Fibroblast of mammary gland (primary cell): ENCODE measurements around the gene SLC6A4.

Source experiments
- DNase-seq: peaks from one replicate; pipeline ENCODE4 v3.0.0-alpha.2; 2010; ENCODE audit warnings: low read depth
- H3K4me3 ChIP-seq: 2 replicates; pipeline ENCODE4 v1.5.1; 2011; ENCODE audit warnings: low read depth, mild to moderate bottlenecking, low read length, moderate library complexity; ENCODE audit not compliant: control insufficient read depth
- TF ChIP-seq, protein P1 (sequence below): conservative IDR thresholded peaks from 2 replicates; pipeline ENCODE4 v1.5.1; 2011; ENCODE audit warnings: low read depth, low read length, inconsistent platforms; ENCODE audit not compliant: control insufficient read depth, insufficient read depth

Gene SLC6A4

DNA sequence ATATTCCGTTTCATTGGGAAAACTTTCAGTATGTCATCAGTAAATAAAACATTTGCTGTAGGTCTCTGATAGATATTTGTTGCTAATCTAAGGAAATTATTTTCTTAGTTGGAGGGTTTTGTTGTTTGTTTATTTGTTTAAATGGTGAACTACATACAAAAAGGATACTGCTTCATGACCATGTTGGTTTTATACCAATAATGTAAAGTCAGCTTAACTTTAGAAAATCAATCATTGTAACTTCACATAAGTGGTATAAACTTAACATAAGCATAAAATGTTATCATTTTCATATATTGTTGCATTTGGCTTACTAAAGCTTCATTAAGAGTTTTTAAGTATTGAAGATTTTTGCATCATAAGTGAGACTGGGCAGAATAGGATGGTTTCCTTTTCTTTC, 60.9 kb downstream of the SLC6A4 start:
- DNase-seq: no peak
- H3K4me3 ChIP-seq: no peak overlapping the region
- TF ChIP-seq, protein P1, sequence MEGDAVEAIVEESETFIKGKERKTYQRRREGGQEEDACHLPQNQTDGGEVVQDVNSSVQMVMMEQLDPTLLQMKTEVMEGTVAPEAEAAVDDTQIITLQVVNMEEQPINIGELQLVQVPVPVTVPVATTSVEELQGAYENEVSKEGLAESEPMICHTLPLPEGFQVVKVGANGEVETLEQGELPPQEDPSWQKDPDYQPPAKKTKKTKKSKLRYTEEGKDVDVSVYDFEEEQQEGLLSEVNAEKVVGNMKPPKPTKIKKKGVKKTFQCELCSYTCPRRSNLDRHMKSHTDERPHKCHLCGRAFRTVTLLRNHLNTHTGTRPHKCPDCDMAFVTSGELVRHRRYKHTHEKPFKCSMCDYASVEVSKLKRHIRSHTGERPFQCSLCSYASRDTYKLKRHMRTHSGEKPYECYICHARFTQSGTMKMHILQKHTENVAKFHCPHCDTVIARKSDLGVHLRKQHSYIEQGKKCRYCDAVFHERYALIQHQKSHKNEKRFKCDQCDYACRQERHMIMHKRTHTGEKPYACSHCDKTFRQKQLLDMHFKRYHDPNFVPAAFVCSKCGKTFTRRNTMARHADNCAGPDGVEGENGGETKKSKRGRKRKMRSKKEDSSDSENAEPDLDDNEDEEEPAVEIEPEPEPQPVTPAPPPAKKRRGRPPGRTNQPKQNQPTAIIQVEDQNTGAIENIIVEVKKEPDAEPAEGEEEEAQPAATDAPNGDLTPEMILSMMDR: no peak

DNA sequence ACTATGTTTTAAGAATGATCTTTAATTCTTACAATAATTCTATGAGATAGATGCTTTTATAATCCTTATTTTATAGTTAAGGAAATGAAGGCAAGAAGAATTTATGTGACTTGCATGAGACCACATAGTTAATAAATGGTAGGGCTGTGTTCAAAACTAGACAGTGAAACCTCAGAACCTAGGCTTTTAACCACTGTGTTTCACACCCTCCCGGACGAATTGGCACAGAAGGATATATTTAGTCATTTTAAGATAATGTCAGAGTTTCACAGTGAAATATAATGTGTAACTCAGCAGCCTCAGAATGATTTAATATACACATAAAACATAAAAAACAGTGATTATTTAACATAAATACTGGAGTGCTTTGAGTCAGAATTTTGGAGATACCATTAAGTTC, 61.8 kb downstream of the SLC6A4 start:
- TF ChIP-seq, protein P1: no peak
- H3K4me3 ChIP-seq: no peak overlapping the region
- DNase-seq: no peak

DNA sequence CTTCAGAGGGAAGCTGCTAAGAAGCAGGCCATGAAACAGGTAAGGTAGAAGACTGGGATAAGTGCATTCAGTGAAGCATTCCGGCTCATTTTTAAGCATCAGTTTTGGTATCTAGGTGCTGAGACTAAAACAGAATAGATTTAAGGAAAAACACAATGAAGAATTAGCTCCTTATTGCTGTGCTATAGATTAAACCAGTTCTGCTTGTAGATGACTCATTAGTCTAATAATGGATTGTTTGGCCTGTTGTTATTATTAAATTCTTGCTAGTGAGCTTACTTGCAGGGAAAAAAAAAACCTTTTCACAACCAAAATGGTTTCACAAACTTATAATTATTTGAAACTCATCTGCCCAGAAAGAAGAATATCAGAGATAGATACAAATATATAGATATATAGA, 62.9 kb downstream of the SLC6A4 start:
- TF ChIP-seq, protein P1: no peak
- H3K4me3 ChIP-seq: no peak overlapping the region
- DNase-seq: no peak

DNA sequence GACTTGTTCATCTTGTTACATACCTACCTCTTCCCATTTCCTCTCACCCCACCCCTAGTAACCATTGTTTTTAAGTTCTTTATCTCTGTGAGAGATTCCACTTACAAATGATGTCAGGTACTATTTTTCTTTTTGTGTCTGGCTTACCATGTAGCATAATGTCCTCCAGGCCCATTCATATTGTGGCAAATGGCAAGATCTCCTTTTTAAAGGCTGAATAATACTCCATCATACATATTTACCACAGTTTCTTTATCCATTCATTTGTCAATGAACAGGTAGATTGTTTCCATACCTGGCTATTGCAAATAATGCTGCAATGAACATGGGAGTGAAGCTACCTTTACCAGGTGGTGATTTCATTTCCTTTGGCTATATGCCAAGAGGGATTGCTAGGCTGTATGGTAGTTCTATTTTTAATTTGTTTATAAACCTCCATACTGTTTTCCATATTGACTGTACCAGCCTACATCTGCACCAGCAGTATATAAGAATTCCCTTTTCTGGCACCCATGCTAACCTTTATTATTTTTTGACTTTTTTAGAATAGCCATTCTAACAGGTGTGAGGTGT, 65.0 kb downstream of the SLC6A4 start:
- DNase-seq: no peak
- H3K4me3 ChIP-seq: no peak overlapping the region
- TF ChIP-seq, protein P1: no peak

DNA sequence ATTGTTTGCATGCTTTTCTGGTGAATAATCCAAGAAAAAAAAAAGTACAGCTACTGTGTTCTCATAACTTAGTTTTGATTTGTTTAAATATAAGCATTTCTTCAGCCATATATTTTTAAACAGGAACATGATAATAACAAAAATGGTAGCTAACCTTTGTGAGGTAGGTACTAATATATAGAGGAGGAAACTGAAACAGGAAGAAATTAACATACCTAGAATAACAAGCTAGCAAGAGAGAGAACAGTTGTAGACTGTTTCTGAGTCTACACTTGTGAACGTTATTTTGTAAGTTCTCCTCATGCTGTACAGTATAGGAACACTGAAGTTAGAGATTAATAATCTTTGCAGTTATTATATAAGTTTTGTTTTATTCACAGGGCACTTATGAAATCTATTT, 69.5 kb downstream of the SLC6A4 start:
- DNase-seq: no peak
- TF ChIP-seq, protein P1: no peak

DNA sequence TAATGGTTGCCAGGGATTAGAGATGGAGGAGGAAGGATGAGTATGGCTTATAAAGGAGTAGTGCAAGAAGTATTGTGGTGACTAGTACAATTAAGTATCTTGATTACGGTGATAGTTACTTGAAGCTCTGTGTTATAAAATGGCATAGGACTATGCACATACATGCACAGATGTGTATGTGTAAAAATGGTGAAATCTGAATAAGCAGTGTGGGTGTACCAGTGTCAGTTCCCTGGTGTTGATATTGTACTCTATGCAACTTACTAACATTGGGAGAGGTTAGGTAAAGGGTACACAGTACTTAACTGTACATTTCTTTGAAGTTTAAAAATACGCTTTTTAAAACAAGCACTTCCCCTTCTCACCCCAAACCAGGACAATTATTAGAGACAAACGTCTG, 70.3 kb downstream of the SLC6A4 start:
- H3K4me3 ChIP-seq: no peak overlapping the region
- TF ChIP-seq, protein P1: no peak

More for the DNA sequence above, 69.5 kb downstream of the SLC6A4 start:
- H3K4me3 ChIP-seq: no peak overlapping the region

DNA sequence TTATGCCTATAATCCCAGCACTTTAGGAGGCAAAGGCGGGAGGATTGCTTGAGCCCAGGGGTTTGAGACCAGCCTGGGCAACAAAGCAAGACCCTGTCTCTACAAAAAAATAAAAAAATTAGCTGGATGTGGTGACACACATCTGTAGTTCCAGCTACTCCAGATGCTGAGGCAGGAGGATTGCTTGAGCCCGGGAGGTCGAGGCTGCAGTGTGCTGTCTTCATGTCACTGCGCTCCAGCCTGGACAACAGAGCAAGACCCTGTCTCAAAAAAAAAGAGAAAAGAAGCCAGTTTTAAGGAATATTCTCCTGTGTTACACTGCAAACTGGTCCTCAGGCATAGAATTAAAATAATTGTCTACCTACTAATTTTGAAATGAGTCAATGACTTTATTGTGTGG, 71.0 kb downstream of the SLC6A4 start:
- no peak for DNase-seq
- TF ChIP-seq, protein P1: no peak
- no peak overlapping the region for H3K4me3 ChIP-seq

More for the DNA sequence above, 70.3 kb downstream of the SLC6A4 start:
- DNase-seq: no peak
